Measurements from ENCODE around the gene RPS17.
"Not testable (repeated sequence)": the region's sequence is repeated elsewhere in the genome, so short reads cannot be mapped to it uniquely, and the experiment has no call there.

Gene RPS17

GRCh38 chr15:82545478-82545877, 5.2 kb upstream of the RPS17 start:
- no peak for DNase-seq

GRCh38 chr15:82545002-82545401, 4.7 kb upstream of the RPS17 start:
- no peak for DNase-seq

GRCh38 chr15:82544431-82544830, 4.2 kb upstream of the RPS17 start:
- DNase-seq: no peak

GRCh38 chr15:82543160-82543559, 2.9 kb upstream of the RPS17 start:
- DNase-seq: no peak

- no peak for DNase-seq
Measured at GRCh38 chr15:82540984-82541431, 751 bp upstream of the RPS17 start.

GRCh38 chr15:82539691-82540054, 584 bp downstream of the RPS17 start:
- DNase-seq: no peak

- DNase-seq: no peak
Measured at GRCh38 chr15:82538961-82539690, 1.1 kb downstream of the RPS17 start.

- no peak for DNase-seq
Measured at GRCh38 chr15:82537351-82537908, 2.8 kb downstream of the RPS17 start.

- DNase-seq: no peak
Measured at GRCh38 chr15:82536409-82537350, 3.6 kb downstream of the RPS17 start.

GRCh38 chr15:82535566-82536408, 4.5 kb downstream of the RPS17 start:
- DNase-seq: no peak

- not testable (repeated sequence) for DNase-seq
Measured at GRCh38 chr15:82535151-82535550, 5.1 kb downstream of the RPS17 start.

GRCh38 chr15:82534457-82534861, 5.8 kb downstream of the RPS17 start:
- DNase-seq: not testable (repeated sequence)

GRCh38 chr15:82533801-82534200, 6.5 kb downstream of the RPS17 start:
- DNase-seq: no peak

- no peak for DNase-seq
Measured at GRCh38 chr15:82532991-82533481, 7.2 kb downstream of the RPS17 start.

- no peak for DNase-seq
Measured at GRCh38 chr15:82532383-82532990, 7.8 kb downstream of the RPS17 start.

GRCh38 chr15:82531496-82532382, 8.5 kb downstream of the RPS17 start:
- DNase-seq: no peak

GRCh38 chr15:82530606-82531379, 9.5 kb downstream of the RPS17 start:
- DNase-seq: no peak

- no peak for DNase-seq
Measured at GRCh38 chr15:82530006-82530405, 10.3 kb downstream of the RPS17 start.

GRCh38 chr15:82513587-82513986, 26.7 kb downstream of the RPS17 start:
- not testable (repeated sequence) for DNase-seq

GRCh38 chr15:82507693-82508092, 32.6 kb downstream of the RPS17 start:
- not testable (repeated sequence) for DNase-seq
